ENCODE measurements around the gene CCR7.
"Not testable (repeated sequence)": the region's sequence is repeated elsewhere in the genome, so short reads cannot be mapped to it uniquely, and the experiment has no call there.

CCR7 gene

GRCh38 chr17:40551091-40551878, 14.0 kb downstream of the CCR7 start:
- DNase-seq (ENCODE audit: low spot score): no peak

- no peak for DNase-seq (ENCODE audit: low spot score)
Measured at GRCh38 chr17:40550608-40551007, 14.7 kb downstream of the CCR7 start.

GRCh38 chr17:40548982-40549685, 16.1 kb downstream of the CCR7 start:
- no peak for DNase-seq (ENCODE audit: low spot score)

- no peak for DNase-seq (ENCODE audit: low spot score)
Measured at GRCh38 chr17:40548491-40548981, 16.7 kb downstream of the CCR7 start.

GRCh38 chr17:40547785-40548478, 17.3 kb downstream of the CCR7 start:
- DNase-seq (ENCODE audit: low spot score): no peak

GRCh38 chr17:40547079-40547784, 18.0 kb downstream of the CCR7 start:
- DNase-seq (ENCODE audit: low spot score): peak; percentile 80

GRCh38 chr17:40546497-40546896, 18.8 kb downstream of the CCR7 start:
- DNase-seq (ENCODE audit: low spot score): not testable (repeated sequence)

GRCh38 chr17:40545660-40546059, 19.6 kb downstream of the CCR7 start:
- no peak for DNase-seq (ENCODE audit: low spot score)

GRCh38 chr17:40542558-40543411, 22.5 kb downstream of the CCR7 start:
- DNase-seq (ENCODE audit: low spot score): no peak

- DNase-seq (ENCODE audit: low spot score): no peak
Measured at GRCh38 chr17:40541873-40542557, 23.3 kb downstream of the CCR7 start.

- DNase-seq (ENCODE audit: low spot score): peak; percentile 73
Measured at GRCh38 chr17:40541060-40541872, 24.0 kb downstream of the CCR7 start.

- DNase-seq (ENCODE audit: low spot score): peak; percentile 51
Measured at GRCh38 chr17:40540448-40540847, 24.8 kb downstream of the CCR7 start.

- DNase-seq (ENCODE audit: low spot score): no peak
Measured at GRCh38 chr17:40539711-40540411, 25.4 kb downstream of the CCR7 start.

- DNase-seq (ENCODE audit: low spot score): no peak
Measured at GRCh38 chr17:40538936-40539705, 26.2 kb downstream of the CCR7 start.

GRCh38 chr17:40538019-40538935, 27.0 kb downstream of the CCR7 start:
- DNase-seq (ENCODE audit: low spot score): no peak

- DNase-seq (ENCODE audit: low spot score): no peak
Measured at GRCh38 chr17:40536295-40537171, 28.7 kb downstream of the CCR7 start.
